Measurements from ENCODE around the gene HOXC11. TPM values are rescaled to one million over a fixed set of nuclear protein-coding genes. Genes with fewer than 3 reads are reported as not detected.

The HOXC11 gene
- total RNA-seq, 1 donor from 2014 or later: not detected

DNA sequence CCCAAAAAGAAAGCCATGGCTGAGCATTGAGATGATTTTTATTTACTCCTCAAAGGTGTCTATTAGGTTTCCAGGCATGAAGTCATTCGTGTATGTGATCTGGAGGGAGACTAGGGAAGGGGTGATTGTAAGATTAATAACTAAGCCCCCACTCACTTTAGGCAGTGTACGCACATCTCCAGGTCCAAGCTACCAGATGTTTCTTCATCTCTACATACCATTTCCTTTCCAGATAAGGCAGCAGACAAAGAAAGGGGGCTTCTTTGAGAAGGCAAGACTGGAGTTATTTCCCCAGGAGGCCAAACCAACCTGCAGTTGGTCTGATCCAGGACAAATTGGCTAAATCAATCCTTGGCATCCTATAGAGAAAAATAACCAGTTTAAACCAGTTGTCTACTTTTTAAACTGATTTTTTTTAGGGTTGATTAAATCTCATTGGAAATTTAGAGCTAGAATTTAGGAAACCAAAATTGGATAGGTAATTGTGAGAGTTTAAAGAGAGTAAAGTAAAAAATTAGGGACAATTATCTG lies 30.4 kb upstream of the HOXC11 start:
- no peak for DNase-seq (ENCODE audit: low read depth, low spot score)

DNA sequence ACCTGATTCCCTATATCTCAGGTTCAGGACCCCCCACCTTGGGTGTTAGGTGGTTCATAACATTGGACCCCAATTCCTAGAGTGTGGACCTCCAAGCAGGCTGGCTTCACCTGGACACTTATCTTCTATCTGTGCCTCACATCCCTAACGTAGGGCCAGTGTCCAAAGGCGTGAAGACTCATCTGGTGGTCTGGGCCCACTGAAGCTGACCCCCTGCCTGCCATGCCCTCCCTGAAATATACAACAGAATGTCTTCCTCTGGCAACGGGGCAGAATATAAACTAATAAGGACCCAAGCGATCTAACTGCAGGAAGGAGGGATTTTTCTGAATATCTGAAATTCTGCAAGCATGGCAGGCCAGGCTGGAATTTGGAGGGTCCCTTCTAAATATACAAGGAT lies 28.7 kb upstream of the HOXC11 start:
- no peak for DNase-seq (ENCODE audit: low read depth, low spot score)

DNA sequence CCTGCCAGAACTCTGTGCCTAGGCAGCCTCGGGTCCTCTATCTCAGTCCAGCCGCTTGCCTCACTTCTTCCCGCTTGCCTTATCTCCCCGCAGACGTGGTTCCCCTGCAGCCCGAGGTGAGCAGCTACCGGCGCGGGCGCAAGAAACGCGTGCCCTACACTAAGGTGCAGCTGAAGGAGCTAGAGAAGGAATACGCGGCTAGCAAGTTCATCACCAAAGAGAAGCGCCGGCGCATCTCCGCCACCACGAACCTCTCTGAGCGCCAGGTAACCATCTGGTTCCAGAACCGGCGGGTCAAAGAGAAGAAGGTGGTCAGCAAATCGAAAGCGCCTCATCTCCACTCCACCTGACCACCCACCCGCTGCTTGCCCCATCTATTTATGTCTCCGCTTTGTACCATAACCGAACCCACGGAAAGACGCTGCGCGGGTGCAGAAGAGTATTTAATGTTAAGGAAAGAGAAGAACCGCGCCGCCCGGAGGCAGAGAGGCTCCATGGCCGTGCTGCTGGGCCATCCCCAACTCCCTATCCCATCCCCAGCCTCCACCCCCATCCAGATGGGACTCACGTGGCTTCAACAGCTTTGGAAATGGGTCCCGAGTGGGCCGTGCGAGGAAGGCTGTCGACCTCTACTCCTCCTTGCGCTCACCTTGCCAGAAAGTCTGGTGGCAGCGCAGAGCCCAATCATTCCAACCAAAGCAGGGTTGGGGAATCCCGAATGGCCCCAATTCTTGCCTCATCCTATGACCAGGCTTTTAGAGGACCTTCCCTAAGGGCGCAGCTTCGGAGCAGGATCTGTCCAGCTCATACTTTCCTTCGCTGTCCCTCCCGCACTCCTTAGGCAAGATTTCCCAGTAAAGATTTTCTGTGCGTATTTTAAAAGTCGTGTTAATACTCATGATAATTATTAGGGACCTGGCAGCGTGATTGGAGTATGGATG lies 27.7 kb upstream of the HOXC11 start:
- no peak for DNase-seq (ENCODE audit: low read depth, low spot score)

DNA sequence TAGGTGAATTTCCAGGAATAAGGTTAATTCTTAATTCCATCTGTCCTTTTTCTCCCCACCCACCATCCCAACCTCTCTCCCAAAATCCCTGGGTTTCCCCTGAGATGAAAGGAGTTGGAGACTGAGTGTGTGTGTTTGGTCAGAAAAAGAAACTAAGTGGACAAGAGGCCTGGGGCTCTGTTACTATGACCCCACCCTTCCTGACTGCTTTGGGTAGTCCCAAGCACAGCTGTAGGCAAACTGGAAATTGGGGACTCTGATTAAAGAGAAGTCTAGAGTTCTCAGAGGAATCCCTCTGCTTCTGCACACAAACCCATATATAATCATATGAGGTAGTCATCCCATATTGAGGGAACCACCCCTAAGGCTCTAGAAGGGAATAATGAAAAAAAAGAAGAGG lies 25.2 kb upstream of the HOXC11 start:
- no peak for DNase-seq (ENCODE audit: low read depth, low spot score)

DNA sequence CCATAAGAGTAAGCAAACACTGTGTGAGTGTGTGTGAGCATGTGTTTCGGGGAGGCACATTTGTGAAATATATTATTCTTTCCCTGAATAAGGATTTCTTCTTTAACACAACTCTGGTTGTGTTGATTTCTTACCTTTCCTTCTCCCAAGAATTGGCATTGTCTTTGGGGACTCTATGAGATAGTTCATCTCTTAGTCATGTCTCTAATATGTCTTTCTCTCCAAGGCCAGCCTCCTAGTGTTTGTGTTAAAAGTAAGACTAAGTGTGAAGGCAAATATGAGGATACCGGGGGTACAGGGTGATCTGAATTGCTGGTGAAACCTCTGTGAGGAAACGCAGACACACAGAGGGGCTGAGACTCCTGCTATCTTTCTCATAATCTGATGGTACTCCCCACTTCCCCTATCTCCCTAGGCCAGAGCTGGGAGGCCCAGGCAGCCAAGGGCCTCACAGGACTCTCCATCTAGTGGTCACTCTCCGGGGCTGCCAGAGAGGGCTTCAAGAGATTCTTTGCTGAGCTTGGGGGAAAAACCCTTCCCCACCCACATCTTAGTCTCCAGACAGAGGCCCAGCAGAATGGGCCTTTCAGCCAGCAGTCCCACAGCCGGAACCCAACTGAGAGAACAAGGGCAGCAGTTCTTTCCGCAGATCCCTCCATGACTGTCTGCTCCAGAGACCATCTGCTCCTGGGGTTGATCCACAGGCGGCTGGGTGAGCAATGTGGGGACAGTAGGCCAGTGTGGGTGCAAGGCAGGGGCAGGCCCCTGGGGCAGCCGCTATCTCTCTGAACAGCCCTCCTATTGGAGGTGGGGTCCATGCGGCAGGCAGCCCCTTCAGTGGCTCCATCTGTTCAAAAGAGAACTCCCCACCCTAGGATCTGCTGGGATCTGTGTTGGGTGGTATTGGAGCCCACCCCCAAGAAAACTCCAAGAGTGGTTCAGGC lies 24.0 kb upstream of the HOXC11 start:
- no peak for DNase-seq (ENCODE audit: low read depth, low spot score)

DNA sequence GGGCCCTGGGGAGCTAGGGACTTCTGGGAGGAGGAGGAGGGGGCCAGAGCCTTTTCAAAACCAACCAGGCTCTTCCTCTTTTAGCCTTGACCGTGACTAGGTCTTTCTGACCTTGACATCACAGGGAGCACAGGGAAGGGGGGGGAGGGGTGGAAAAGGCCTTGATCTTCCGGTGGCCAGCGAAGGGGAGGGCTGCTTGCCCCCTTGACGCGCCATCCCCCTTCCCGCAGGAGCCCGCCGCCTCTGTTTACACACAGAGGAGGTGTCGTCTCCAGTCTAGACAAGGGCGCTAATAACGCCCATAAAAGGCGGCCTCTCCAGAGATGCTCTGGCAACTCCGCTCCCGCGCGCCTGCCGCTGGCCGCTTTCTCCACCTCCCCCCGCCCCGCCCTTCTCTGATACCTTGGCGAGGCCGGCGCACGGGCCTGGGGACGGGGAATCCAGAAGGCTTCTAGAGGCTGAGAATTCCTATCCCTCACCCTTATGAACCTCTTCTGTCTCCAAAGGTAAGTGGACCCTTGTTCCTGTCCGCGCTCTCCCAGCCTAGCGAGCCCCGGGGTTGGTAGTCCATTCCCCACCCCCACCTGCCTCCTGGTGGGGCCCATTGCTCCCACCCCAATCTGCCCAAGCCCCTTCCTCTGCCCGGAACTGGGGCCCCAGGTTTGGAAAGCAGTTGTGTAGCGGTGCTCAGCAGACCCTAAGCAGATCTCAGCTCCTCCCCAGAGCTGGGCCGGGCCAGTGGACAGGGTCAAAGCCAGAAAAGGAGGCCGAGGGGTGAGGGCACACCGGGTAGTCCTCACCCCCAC lies 23.1 kb upstream of the HOXC11 start:
- no peak for DNase-seq (ENCODE audit: low read depth, low spot score)

DNA sequence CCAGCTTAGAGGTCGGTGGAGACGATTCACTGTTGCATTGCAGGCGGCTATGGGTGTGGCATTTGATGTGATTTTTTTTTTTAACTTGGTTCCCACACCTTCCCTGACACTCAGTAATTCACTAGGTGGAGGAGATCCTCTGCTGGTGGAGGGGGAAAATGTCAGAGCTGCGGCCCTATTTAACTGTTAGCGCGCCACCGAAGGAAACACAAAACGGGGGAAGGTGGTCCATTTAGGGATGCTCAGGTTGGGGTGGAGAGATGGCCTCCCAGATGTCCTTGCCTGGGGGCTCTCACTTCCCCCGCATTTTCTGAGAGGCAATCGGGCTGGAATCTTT lies 22.5 kb upstream of the HOXC11 start:
- no peak for DNase-seq (ENCODE audit: low read depth, low spot score)

DNA sequence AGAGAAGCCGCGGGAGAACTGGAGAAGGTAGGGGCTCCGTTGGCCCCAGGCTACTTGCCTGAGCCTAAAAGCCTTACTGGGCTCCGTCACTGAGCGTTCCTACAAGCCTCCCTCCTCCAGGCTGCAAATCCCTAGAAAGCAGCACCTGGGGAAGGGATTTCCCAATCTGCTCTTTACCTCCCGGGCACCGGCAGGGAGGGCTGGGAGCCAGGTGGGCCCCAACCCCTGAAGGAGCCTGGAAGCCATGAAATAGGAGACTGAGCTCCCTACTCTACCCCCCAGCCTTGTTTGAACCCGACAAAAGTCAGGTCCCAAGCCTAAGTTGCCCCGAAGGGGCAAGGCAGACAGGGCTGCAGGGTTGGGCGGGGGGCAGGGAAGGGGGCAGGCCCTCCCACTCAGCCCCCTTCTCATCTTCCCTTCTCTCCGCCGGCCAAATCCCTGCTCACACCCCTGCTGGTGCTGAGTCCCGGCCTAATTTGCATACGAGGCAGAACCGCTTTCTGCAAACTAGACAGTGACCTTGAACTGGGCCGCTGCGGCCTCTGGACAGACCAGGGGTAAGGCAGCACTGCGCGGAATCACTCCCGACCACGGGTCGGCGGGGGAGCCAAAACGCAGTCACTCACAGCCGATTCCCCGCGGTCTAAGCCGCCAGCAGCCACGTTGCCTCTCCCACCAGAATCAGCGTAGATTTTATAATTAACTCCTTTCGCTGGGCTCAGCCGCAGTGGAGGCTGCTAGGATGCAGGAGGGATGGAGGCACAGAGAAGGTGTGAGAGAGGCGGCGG lies 21.9 kb upstream of the HOXC11 start:
- DNase-seq (ENCODE audit: low read depth, low spot score): no peak

DNA sequence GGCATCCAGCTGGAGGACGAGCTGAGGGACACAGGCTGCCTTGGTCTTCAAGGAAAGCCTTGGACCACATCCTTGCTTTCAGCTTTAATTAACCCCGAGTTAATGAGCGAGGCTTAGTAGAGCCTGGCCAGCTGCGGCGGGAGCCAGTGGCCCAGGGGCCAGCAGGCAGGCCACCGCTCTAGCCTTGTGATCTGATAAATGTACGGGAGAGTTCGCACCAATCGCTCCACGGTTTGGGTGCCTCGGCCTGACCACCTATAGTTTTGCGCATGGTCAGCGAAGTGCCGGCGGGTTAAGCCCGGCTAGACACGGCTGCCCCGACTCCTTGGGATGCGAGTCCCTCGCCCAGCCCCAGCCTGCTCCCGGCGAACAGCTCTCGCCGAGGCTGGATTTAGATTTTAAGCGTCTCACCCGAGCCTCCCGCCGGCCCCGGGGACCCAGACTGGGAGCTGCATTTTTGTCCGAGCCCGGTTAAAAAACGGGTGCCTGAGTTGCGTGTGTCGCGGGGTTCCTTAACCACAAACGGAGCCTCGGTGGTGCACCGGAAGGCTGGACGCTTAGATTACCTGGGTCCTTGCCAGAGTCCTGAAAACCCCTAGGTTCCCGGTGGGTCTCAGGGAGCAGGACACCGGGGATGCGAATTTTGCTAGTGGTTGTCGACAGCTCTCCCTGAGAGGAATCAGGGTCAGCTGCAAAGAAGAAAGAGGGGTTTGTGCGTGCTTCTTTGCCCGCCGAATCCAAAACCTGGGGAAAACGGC lies 21.2 kb upstream of the HOXC11 start:
- no peak for DNase-seq (ENCODE audit: low read depth, low spot score)

DNA sequence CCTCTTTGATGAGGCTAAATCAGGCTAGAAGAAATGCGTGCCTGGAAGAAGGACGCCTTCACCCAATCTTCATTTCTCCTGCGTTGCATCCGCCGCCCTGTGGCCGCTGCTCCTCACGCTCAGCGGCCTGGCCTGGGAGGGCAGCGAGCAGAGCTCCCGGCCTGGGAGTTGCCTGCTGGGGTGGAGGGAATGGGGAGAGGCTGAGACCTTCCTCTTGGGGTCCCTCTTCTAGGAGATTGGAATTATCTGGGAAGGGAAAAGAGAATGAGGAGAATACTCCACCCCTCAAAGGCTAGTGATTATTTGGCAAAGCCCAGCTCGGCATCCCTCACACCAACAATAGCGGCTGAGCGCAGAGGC lies 20.6 kb upstream of the HOXC11 start:
- no peak for DNase-seq (ENCODE audit: low read depth, low spot score)

DNA sequence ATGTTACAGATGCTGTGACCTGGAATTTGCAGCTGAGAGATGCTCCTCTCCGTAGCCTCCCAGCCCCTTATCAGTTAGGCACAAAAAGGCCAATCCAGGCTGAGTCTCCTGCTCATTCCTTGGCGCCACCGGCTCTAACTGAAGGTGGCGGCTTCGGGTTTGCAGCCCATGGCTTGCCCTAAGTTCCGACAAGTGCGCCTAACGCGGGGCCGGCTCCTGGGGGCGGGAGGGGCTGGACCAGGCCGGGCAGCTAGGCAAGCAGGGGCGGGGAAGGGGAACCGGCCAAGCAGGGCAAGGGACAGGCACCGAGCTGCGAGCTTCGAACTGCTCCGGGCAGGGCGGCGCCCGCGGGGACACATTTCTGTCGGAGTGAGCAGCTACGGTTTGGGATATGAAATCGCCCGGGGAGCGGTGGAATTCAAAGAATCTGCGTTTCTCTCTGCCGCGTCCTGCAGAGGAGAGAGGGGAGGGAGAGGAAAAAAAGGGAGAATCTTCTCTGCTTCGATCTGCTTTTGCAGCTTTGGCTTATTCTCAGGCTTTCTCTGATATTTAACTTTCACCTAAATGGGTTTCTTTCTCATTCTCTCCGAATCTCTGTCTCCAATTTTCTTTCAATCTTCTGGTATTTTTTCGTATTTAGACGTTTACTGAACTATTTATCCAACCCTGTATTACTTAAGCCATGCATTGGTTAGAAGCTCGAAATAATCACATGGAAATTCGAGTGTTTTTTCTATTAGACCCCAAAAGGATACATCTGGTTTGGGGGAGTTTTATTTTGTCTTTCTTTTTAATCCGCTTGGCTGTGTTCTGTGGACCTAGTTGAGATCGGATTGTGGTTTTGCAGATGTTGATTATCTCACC lies 19.8 kb upstream of the HOXC11 start:
- no peak for DNase-seq (ENCODE audit: low read depth, low spot score)

DNA sequence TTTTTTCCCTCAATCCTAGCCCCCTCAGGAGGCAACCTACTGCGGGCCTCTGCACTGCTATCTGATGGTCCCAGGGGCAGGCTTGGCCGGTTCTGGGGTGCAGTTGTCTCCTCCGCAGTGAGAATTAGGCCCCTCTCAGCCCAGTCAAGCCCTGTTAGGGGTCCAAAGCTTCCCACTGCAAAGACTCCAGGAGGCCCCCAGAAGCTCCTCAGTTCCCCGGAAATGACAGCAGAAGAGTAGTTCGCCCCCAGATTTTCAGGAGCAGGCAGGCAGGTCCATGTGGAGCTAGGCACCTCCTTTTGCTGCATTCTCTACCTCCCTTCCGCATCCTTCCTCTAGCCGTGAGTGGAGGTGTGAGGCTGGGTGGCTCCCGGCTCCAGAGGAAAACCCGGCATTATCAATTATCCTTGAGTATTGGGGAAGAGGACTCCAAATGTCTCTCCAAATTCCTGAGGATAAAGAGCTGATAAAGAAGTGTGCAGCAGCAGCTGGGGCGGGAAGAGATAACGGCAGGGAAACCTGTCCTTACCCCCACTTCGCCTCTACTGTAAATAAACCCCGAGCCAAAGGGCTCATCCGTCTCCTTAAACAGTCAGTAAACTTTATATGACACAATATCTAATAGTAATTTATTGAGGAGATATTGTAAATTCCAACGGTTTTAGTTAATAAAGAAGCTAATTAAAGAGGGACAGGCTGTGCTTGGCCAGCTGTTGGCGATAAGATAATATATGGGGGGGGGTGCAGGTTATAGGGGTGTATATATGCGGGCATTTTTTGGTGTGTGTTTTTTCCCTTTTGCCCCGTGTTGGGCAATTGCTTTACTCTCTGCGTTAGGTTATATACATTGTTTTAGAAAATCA lies 18.9 kb upstream of the HOXC11 start:
- no peak for DNase-seq (ENCODE audit: low read depth, low spot score)

DNA sequence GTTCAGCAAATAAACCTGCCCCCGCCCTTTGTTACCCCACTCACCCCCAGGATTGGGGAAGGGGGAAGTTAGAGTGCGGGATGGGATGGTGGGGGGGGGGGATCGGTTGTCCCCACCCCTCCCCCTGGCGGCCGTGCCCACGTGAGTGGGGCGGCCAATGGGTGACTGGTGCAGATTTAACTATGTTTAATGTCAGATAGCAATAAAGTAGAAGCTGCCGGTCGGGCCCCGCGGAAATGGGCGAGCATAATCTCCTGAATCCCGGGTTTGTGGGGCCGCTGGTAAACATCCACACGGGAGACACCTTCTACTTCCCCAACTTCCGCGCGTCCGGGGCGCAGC lies 18.3 kb upstream of the HOXC11 start, which contains the start of gene HOXC12:
TSS of gene HOXC12 (plus strand) at position 210 of the 342 bp plus-strand sequence. CDS start at position 237, 27 bp downstream.
- DNase-seq (ENCODE audit: low read depth, low spot score): no peak

DNA sequence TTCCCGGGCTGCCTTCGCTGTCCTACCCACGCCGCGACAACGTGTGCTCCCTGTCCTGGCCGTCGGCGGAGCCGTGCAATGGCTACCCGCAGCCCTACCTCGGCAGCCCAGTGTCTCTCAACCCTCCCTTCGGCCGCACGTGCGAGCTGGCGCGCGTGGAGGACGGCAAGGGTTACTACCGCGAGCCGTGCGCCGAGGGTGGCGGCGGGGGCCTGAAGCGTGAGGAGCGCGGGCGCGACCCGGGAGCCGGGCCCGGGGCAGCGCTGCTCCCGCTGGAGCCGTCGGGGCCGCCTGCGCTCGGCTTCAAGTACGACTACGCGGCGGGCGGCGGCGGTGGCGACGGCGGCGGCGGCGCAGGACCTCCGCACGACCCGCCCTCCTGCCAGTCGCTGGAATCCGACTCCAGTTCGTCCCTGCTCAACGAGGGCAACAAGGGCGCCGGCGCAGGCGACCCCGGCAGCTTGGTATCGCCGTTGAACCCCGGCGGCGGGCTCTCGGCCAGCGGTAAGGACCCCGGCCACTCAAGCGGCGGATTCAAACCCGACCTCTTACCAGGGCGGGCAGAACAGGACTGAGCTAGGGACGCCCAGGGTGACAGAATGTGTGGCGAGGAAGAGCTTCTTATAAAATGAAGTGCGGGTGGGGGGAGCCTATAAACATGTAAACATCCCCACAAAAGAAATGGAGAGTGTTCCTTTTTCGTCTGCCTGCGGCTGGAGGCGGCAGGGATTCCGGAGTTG lies 17.7 kb upstream of the HOXC11 start:
- DNase-seq (ENCODE audit: low read depth, low spot score): no peak

DNA sequence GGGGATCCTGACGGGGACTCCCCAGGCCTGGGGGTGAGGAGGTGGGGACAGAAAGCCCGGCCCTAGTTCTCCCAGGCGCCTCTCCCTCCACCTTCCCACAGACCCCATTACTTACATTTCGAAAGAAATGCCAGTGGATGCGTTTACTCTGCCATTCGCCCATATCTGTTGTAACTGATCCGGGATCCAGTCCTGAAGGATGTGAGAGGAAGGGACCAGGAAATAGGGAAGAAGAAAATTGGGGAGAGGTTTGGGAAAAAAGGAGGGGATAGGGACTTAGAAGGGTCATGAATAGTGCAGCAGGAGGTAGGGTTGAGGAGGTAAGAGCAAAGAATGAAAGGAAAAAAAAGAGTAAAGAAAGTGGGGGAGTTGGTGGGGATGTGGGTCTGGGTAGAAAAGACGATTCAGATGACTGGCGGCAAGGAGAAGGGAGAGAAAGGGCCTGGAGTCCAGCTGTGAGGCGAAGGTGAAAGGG lies 17.1 kb upstream of the HOXC11 start:
- DNase-seq (ENCODE audit: low read depth, low spot score): no peak

DNA sequence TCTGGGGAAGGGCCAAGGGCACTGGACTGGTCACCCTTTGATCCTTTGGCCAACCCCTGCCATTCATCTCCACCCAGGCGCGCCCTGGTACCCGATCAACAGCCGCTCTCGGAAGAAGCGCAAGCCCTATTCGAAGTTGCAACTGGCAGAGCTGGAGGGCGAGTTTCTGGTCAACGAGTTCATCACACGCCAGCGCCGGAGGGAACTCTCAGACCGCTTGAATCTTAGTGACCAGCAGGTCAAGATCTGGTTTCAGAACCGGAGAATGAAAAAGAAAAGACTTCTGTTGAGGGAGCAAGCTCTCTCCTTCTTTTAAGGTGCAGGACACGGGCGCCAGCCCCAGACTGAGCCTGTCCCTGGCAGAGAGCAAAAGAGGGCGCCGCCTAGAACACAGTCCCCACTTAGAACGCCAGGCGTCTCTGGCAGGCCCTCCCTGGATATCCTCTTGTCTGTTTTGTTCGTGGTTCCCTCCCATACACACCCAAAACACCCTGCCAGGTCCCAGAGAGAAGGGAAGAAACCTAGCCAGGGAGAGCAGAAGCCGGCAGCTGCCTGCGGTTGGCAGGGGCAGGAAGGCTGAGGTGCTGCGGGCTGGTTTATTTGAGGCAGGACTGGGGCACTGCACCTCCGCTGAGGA lies 16.6 kb upstream of the HOXC11 start:
- no peak for DNase-seq (ENCODE audit: low read depth, low spot score)

Data from pulmonary artery endothelial cell (primary cell).